ENCODE measurements around the gene AGBL4. TPM values are rescaled to one million over a fixed set of nuclear protein-coding genes. Genes with fewer than 3 reads are reported as not detected.

The AGBL4 gene
- total RNA-seq, 4 donors from 2014 or later: not detected

- H3K36me3 ChIP-seq: no peaks in the 10 kb centered on the region
- TF ChIP-seq POLR2A (IDR thresholded peaks at IDR 0.05) (no peak), CTCF (IDR thresholded peaks at IDR 0.05) (no peak)
- DNase-seq: no peak
- H3K27me3 ChIP-seq: no peaks in the 10 kb centered on the region
- no peaks in the 10 kb centered on the region for H3K4me1 ChIP-seq
- intact Hi-C loops (cut with DNase I): no loop called here
- no peak overlapping the region for H3K4me3 ChIP-seq
- H3K27ac ChIP-seq: no peak overlapping the region
- H3K9me3 ChIP-seq: no peaks in the 10 kb centered on the region
Measured at GRCh38 chr1:48960320-48960719, 1063.4 kb downstream of the AGBL4 start.

GRCh38 chr1:48955774-48956173 is 1068.0 kb downstream of the AGBL4 start:
- Histone ChIP-seq H3K4me1 (no peaks in the 10 kb centered on the region), H3K36me3 (no peaks in the 10 kb centered on the region), H3K27ac (no peak overlapping the region), H3K4me3 (no peak overlapping the region), H3K27me3 (no peaks in the 10 kb centered on the region), H3K9me3 (no peaks in the 10 kb centered on the region)
- no peak for TF ChIP-seq POLR2A (IDR thresholded peaks at IDR 0.05)
- no peak for TF ChIP-seq CTCF (IDR thresholded peaks at IDR 0.05)
- intact Hi-C loops (cut with DNase I): no loop called here
- DNase-seq: no peak

- intact Hi-C loops (cut with DNase I): no loop called here
- Histone ChIP-seq H3K27me3 (no peaks in the 10 kb centered on the region), H3K4me3 (no peak overlapping the region), H3K9me3 (no peaks in the 10 kb centered on the region), H3K27ac (no peak overlapping the region), H3K36me3 (no peaks in the 10 kb centered on the region), H3K4me1 (no peaks in the 10 kb centered on the region)
- 80 to 91% methylated on average over 3 of the region's 3 CpGs for WGBS, 2 donors
- no peak for DNase-seq
- TF ChIP-seq POLR2A (IDR thresholded peaks at IDR 0.05): no peak
- TF ChIP-seq CTCF (IDR thresholded peaks at IDR 0.05): no peak
Measured at GRCh38 chr1:48953617-48954016, 1070.1 kb downstream of the AGBL4 start.

- intact Hi-C loops (cut with DNase I): no loop called here
Measured at GRCh38 chr1:48948562-48948961, 1075.2 kb downstream of the AGBL4 start.

GRCh38 chr1:48947761-48948537 is 1075.8 kb downstream of the AGBL4 start:
- H3K9me3 ChIP-seq: no peaks in the 10 kb centered on the region
- H3K4me3 ChIP-seq: no peak overlapping the region
- no peaks in the 10 kb centered on the region for H3K4me1 ChIP-seq
- intact Hi-C loops (cut with DNase I): no loop called here
- H3K27me3 ChIP-seq: no peaks in the 10 kb centered on the region
- TF ChIP-seq POLR2A (IDR thresholded peaks at IDR 0.05): no peak
- WGBS, 2 donors: 56 to 60% methylated on average over 13 of the region's 13 CpGs
- H3K36me3 ChIP-seq: no peaks in the 10 kb centered on the region
- no peak overlapping the region for H3K27ac ChIP-seq
- DNase-seq: no peak

More at GRCh38 chr1:48948562-48948961, 1075.2 kb downstream of the AGBL4 start:
- DNase-seq: no peak
- H3K27ac ChIP-seq: no peak overlapping the region
- WGBS, 2 donors: 50 to 59% methylated on average over 1 of the region's 1 CpG
- no peaks in the 10 kb centered on the region for H3K4me1 ChIP-seq
- no peaks in the 10 kb centered on the region for H3K36me3 ChIP-seq
- no peak overlapping the region for H3K4me3 ChIP-seq
- TF ChIP-seq POLR2A (IDR thresholded peaks at IDR 0.05): no peak
- no peak for TF ChIP-seq CTCF (IDR thresholded peaks at IDR 0.05)
- no peaks in the 10 kb centered on the region for H3K27me3 ChIP-seq
- no peaks in the 10 kb centered on the region for H3K9me3 ChIP-seq

GRCh38 chr1:48946070-48946469 is 1077.7 kb downstream of the AGBL4 start:
- intact Hi-C loops (cut with DNase I): no loop called here
- Histone ChIP-seq H3K27me3 (no peaks in the 10 kb centered on the region), H3K4me3 (no peak overlapping the region), H3K36me3 (no peaks in the 10 kb centered on the region), H3K27ac (no peak overlapping the region), H3K9me3 (no peaks in the 10 kb centered on the region), H3K4me1 (no peaks in the 10 kb centered on the region)
- no peak for DNase-seq
- 79 to 80% methylated on average over 2 of the region's 2 CpGs for WGBS, 2 donors
- TF ChIP-seq POLR2A (IDR thresholded peaks at IDR 0.05): no peak
- TF ChIP-seq CTCF (IDR thresholded peaks at IDR 0.05): no peak
